GM18499 (cell line): ENCODE data around the gene FNDC5.

Source experiments
- ATAC-seq: cut with Tn5 transposase; IDR thresholded peaks from one replicate; pipeline ENCODE4 v1.9.1; 2021; ENCODE audit warnings: moderate number of reproducible peaks; ENCODE audit not compliant: insufficient read depth, unreplicated experiment

The FNDC5 gene

GRCh38 chr1:32898056-32898455 is 27.3 kb upstream of the FNDC5 start:
- no peak for ATAC-seq

GRCh38 chr1:32897082-32898049 is 26.7 kb upstream of the FNDC5 start:
- ATAC-seq: no peak

GRCh38 chr1:32896451-32896850 is 25.7 kb upstream of the FNDC5 start:
- no peak for ATAC-seq

DNA sequence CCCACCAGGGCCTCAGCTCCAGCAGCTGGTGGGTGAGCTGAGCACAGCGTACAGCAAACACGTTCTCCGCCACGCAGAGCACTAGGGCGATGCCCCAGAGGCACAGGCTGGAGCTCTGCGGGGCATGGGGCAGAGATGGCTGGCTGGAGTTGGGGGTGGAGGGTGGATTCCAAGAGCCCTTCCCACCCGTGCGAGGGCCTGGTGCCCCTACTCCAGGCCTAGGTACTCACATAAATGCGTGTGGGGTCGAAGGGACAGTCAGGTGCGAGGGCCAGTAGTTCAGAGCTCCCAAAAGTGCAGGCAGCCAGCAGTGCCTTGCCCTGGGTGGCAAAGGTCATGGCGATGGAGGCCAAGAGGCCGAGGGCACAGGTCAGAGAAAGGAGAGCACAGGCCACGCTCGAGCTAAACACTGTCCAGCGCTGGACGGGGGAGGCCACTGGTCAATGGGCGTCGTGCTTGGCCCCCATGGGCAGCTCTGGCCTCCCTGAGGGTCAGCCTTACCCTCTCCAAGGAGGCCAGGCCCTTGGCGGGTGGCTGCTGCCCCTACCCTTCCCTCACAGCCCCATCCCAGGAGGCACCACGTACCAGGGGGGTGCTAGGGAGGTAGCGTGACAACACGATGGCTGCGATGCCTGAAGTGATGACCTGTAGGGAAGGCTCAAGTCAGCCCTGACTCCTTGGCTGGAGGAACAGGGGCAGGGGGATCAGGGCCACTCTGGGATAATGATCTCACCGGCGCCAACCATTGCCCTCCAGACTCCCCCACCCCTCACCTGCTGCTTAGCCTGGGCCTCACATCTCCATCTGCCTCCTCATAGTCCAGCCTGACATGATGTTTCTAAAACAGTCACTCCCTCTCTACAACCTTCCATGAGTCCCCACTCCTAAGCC is 24.9 kb upstream of the FNDC5 start:
- no peak for ATAC-seq

GRCh38 chr1:32894681-32895080 is 24.0 kb upstream of the FNDC5 start:
- ATAC-seq: no peak

DNA sequence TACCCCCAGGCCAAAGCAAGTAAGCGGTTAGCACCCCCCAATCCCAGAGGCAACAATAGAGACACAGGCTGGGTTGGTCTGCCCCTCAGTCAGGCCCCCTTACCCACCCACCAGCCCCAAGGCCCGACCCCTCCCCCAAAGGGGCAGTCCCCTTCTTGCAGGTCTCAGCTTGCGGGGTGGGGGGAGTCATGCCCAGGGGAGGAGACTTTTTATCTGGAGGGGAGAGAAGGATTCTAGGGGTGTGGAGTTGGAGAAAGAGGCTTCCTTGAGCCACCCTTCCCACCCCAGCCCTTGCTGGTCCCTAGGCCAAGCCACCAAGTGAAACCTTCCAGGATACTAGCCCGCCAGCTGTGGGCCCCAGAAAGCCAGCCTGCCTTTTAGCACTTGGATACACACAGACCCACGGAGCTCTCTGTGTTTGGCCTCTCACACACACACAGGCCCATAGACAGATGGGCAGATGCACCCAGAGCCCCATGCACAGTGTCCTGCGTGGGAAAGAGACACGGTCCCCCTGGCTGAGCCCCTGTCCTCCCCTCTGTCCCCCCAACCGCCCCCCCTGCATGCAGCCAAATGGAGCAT is 23.4 kb upstream of the FNDC5 start:
- ATAC-seq: no peak

DNA sequence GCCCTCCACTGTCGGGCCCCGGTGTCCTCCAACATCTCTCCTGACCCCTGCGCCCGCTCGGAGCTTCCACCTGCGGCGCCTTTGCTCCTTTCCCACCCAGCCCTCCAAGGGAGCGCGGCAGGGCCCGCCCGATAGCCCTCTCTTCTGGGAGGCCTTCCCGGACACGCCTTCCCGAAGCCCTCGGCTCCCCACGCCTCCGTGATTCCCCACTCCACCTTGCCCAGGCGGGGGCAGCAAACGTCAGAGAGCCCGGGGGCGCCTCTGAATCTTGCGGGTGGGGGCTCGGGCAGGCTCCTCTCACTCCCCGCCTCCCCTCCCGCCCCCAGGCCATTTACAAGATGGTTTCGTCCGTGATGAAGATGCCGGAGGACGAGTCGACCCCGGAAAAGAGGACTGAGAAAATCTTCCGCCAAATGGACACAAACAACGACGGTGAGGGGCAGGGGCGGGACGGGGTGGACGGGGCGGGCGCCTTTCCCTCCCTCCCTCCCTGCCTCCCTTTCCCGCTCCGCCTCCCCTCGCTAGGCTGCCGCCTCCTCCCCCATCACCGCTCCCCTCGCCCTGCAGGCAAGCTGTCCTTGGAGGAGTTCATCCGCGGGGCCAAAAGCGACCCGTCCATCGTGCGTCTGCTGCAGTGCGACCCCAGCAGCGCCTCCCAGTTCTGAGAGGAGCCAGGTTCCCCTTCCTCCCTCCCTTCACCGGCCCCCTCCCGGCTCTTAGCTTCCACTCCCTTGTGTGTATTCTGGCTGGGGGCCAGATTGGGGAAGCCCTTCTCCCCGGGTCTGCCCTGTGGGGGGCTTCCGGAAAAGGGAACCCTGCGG is 22.7 kb upstream of the FNDC5 start:
- ATAC-seq: no peak

- no peak for ATAC-seq
Measured at GRCh38 chr1:32892368-32893197, 21.9 kb upstream of the FNDC5 start.

GRCh38 chr1:32891630-32892029 is 20.9 kb upstream of the FNDC5 start:
- ATAC-seq: no peak

GRCh38 chr1:32891241-32891570 is 20.5 kb upstream of the FNDC5 start:
- ATAC-seq: no peak

GRCh38 chr1:32890516-32891240 is 20.0 kb upstream of the FNDC5 start:
- ATAC-seq: no peak

DNA sequence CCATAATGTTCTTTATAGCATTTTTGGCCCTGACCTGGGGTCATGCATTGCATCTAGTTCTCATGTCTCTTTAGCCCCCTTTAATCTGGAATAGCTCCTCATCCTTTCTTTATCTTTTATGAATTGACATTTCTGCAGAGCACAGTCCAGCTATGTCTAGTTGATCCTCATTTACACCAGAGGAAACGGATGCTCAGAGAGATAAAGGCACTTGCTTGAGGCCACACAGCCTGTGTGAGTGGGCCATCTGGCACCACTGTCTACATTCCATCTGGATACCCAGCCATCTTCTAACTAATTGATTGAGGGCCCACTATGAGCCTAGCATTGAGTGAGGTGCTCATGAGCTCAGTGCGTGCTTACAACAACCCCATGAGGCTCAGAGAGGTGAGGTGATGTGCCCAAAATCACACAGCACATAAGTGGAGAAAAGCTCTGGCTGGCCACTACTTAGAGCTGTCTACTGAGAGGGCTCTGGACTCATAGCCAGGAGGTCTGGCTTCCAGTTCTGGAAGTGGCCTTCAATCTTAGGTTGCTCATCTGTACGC is 19.1 kb upstream of the FNDC5 start:
- ATAC-seq: no peak

GRCh38 chr1:32888677-32889420 is 18.1 kb upstream of the FNDC5 start:
- no peak for ATAC-seq

DNA sequence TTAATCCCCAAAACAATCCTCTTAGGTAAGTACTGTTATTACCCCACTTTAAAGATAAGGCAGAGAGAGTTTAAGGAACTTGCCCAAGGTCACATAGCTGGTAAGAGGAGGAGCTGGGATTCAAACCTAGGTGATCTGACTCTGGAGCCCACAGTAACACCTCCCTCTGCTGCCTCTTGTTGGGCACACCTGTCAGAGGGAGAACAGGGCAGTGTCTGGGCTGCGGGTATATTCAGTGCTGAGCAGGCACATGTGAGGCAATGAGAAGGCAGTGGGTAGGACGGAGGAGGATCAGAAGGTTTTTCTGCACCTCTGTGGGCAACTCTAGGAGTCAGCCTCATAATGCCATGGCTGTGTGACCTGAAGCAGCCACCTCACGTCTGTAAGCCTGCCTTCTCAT is 17.4 kb upstream of the FNDC5 start:
- no peak for ATAC-seq

- ATAC-seq: no peak
Measured at GRCh38 chr1:32887623-32888022, 16.9 kb upstream of the FNDC5 start.

DNA sequence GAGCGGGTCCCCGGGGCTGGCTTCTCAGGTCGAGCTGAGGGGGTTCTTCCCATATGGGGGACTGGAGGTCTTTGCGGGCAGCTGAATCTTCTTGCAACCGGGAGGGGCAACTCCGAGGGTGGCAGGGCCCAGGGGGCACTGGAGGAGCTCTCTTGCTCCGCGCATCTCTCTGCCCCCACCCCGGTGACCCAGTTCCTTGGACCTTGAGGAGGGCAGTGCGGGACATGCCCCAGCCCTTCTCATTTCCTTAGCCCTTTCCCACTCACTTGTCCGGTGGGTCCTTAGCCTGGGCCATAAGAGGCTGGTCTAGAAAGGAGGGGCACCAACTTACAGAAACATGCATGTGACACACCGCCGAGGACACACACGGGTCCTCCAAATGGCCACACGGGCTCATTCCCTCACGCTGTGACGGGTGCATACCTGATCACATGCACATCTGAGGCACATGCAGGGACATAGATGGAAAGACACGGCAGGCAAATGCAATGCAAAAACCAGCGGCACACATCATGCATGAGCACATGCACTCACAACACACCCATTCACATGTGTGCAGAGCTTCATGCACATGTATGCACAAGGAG is 16.2 kb upstream of the FNDC5 start:
- ATAC-seq: no peak
